Fibroblast of villous mesenchyme (primary cell): ENCODE measurements around the gene FAM9A. TPM values are rescaled to one million over a fixed set of nuclear protein-coding genes. Genes with fewer than 3 reads are reported as not detected.

Source experiments
- DNase-seq: peaks from one replicate; pipeline ENCODE4 v3.0.0-alpha.2; 2010; ENCODE audit warnings: low read depth
- H3K4me3 ChIP-seq: 2 replicates; pipeline ENCODE4 v1.5.1; 2011; ENCODE audit warnings: low read depth, mild to moderate bottlenecking, low read length
- CTCF ChIP-seq: IDR thresholded peaks from 2 replicates; pipeline ENCODE4 v1.5.1; 2012; ENCODE audit warnings: low read depth, mild to moderate bottlenecking, low read length; ENCODE audit not compliant: insufficient read depth
- total RNA-seq: library from RNA; depleted of rRNA; stranded (reverse); fragments of >200 nt; gene quantifications from 2 replicates; pipeline ENCODE4 v1.2.3, GENCODE V29; 2012

FAM9A gene
- total RNA-seq: not detected in 2 replicates

- DNase-seq: no peak
- H3K4me3 ChIP-seq: no peak within 1 kb of the TSS
These were observed at the start of gene FAM9A for GRCh38 chrX:8801041-8801599. TSS of gene FAM9A (minus strand) at chrX:8801383. CDS start at chrX:8800171, 1,212 bp downstream.

GRCh38 chrX:8850478-8850877 lies 49.3 kb upstream of the FAM9A start:
- no peak for TF ChIP-seq CTCF
- no peak for DNase-seq
- H3K4me3 ChIP-seq: no peak overlapping the region

More at GRCh38 chrX:8801041-8801599, at the start of gene FAM9A:
- no peak for TF ChIP-seq CTCF

- DNase-seq: no peak
- no peak for TF ChIP-seq CTCF
- H3K4me3 ChIP-seq: no peak overlapping the region
These were observed 48.8 kb upstream of the FAM9A start for GRCh38 chrX:8849945-8850344.

GRCh38 chrX:8849458-8849857 lies 48.3 kb upstream of the FAM9A start:
- no peak overlapping the region for H3K4me3 ChIP-seq
- DNase-seq: peak; percentile 68
- no peak for TF ChIP-seq CTCF

- DNase-seq: peak; percentile 27
- H3K4me3 ChIP-seq: no peak overlapping the region
- TF ChIP-seq CTCF: no peak
These were observed 47.7 kb upstream of the FAM9A start for GRCh38 chrX:8848911-8849310.

GRCh38 chrX:8848441-8848840 lies 47.3 kb upstream of the FAM9A start:
- no peak overlapping the region for H3K4me3 ChIP-seq
- no peak for DNase-seq
- no peak for TF ChIP-seq CTCF

GRCh38 chrX:8847360-8847759 lies 46.2 kb upstream of the FAM9A start:
- TF ChIP-seq CTCF: no peak
- no peak overlapping the region for H3K4me3 ChIP-seq

More at GRCh38 chrX:8847360-8847759, 46.2 kb upstream of the FAM9A start:
- no peak for DNase-seq
